DOHH2 (cell line): ENCODE measurements around the gene GNPAT.

Source experiments
- CTCF ChIP-seq: fragments of 200-600 bp; sonication (generic); IDR thresholded peaks from one replicate; pipeline ENCODE4 v1.5.1; 2014; ENCODE audit warnings: antibody characterized with exemption, mild to moderate bottlenecking, low read depth, low read length; ENCODE audit not compliant: poor library complexity, severe bottlenecking
- EZH2phosphoT487 ChIP-seq: fragments of 200-600 bp; sonication (generic); IDR thresholded peaks from 2 replicates; pipeline ENCODE4 v1.6.1; 2017; ENCODE audit warnings: borderline replicate concordance, mild to moderate bottlenecking, antibody characterized with exemption, low read length, moderate library complexity, mixed read lengths

- TF ChIP-seq CTCF, result no peak
- no peak for TF ChIP-seq EZH2phosphoT487
Measured at GRCh38 chr1:231201979-231202633, 38.9 kb upstream of the GNPAT start.
